OCI-LY7 (cell line): ENCODE data around the gene ELK4. TPM values are rescaled to one million over a fixed set of nuclear protein-coding genes. Genes with fewer than 3 reads are reported as not detected.

ENCODE experiments used
- BruUV-seq: library from RNA; stranded (reverse); fragments of 400-500 nt; replicated peaks from 2 replicates; lab custom pipeline; 2021; lab: Mats Ljungman, UMichigan
- CTCF ChIA-PET: fragments of 300-600 bp; sonication (Branson Sonifier 250); formaldehyde crosslinking; loops from one replicate; lab custom pipeline; 2022; ENCODE audit warnings: antibody characterized with exemption; ENCODE audit not compliant: unreplicated experiment; lab: Charles Lee
- POLR2A ChIA-PET: fragments of 300-600 bp; sonication (Branson Sonifier 250); formaldehyde crosslinking; loops from one replicate; lab custom pipeline; 2022; ENCODE audit warnings: antibody characterized with exemption; lab: Charles Lee
- DNase-seq: peaks from one replicate; pipeline ENCODE4 v3.0.0-alpha.2; 2015; ENCODE audit warnings: low spot score
- H2AFZ ChIP-seq: fragments of 200-600 bp; sonication (generic), shearing (Covaris generic); 2 replicates; pipeline ENCODE4 v1.6.1; 2014; ENCODE audit warnings: mild to moderate bottlenecking, antibody characterized with exemption, low read length, moderate library complexity
- H3K27ac ChIP-seq: fragments of 200-600 bp; sonication (generic); 2 replicates; pipeline ENCODE4 v1.5.1; 2014; ENCODE audit warnings: mixed run types, low read depth, mild to moderate bottlenecking, moderate library complexity, low read length, inconsistent platforms; ENCODE audit not compliant: poor library complexity, severe bottlenecking
- H3K36me3 ChIP-seq: fragments of 200-600 bp; sonication (generic); 2 replicates; pipeline ENCODE4 v1.6.1; 2014; ENCODE audit warnings: mild to moderate bottlenecking, antibody characterized with exemption, low read length, moderate library complexity, mixed read lengths; ENCODE audit not compliant: insufficient read depth
- H3K4me1 ChIP-seq: fragments of 200-600 bp; sonication (generic); 2 replicates; pipeline ENCODE4 v1.5.1; 2014; ENCODE audit warnings: mild to moderate bottlenecking, low read length; ENCODE audit not compliant: insufficient read depth, poor library complexity, severe bottlenecking
- H3K4me2 ChIP-seq: fragments of 200-600 bp; sonication (generic); 2 replicates; pipeline ENCODE4 v1.6.1; 2014; ENCODE audit warnings: mild to moderate bottlenecking, low read length
- H3K4me3 ChIP-seq: fragments of 200-600 bp; sonication (generic); 2 replicates; pipeline ENCODE4 v1.5.1; 2014; ENCODE audit warnings: mild to moderate bottlenecking, low read depth, low read length; ENCODE audit not compliant: poor library complexity, severe bottlenecking
- H3K79me2 ChIP-seq: fragments of 200-600 bp; sonication (generic); 2 replicates; pipeline ENCODE4 v1.6.1; 2016; ENCODE audit warnings: low read depth, mild to moderate bottlenecking, low read length, moderate library complexity, mixed read lengths; ENCODE audit not compliant: insufficient read depth
- H3K9me2 ChIP-seq: fragments of 200-600 bp; sonication (generic); 2 replicates; pipeline ENCODE4 v1.6.1; 2016; ENCODE audit warnings: mild to moderate bottlenecking, low read length, mixed read lengths; ENCODE audit not compliant: insufficient read depth
- H3K9me3 ChIP-seq: fragments of 200-600 bp; sonication (generic); 2 replicates; pipeline ENCODE4 v1.6.1; 2014; ENCODE audit warnings: mild to moderate bottlenecking, mixed run types, low read length, mixed read lengths
- H4K20me1 ChIP-seq: fragments of 200-600 bp; sonication (generic); 2 replicates; pipeline ENCODE4 v1.6.1; 2014; ENCODE audit warnings: mild to moderate bottlenecking, antibody characterized with exemption, low read length, moderate library complexity, mixed read lengths; ENCODE audit not compliant: insufficient read depth
- EZH2phosphoT487 ChIP-seq: fragments of 200-600 bp; sonication (generic); IDR thresholded peaks from 2 replicates; pipeline ENCODE4 v1.6.1; 2018; ENCODE audit warnings: low read depth, borderline replicate concordance, mild to moderate bottlenecking, mixed run types, antibody characterized with exemption, low read length, moderate library complexity, mixed read lengths
- intact Hi-C: fragments of 100-400 bp; cut with micrococcal nuclease; formaldehyde crosslinking; loops from one replicate; pipeline ENCODE4 v1.10.0; 2022; ENCODE audit not compliant: unreplicated experiment
- total RNA-seq, 2 experiments: library from RNA; depleted of rRNA in 1 of 2; stranded (reverse); fragments of >200 nt in 1 of 2; shearing (Covaris generic) in 1 of 2; gene quantifications; 2 replicates each; pipeline ENCODE4 v1.2.3, GENCODE V29; 2014 to 2022
- TF ChIP-seq, protein P1 (sequence below): fragments of 200-600 bp; sonication (generic); conservative IDR thresholded peaks from 2 replicates; pipeline ENCODE4 v1.5.1; 2014; ENCODE audit warnings: mild to moderate bottlenecking, antibody characterized with exemption, low read length, moderate library complexity, mixed read lengths

The ELK4 gene
- total RNA-seq, 2 experiments from 2014 or later: 26.4 to 88.3 TPM

DNA sequence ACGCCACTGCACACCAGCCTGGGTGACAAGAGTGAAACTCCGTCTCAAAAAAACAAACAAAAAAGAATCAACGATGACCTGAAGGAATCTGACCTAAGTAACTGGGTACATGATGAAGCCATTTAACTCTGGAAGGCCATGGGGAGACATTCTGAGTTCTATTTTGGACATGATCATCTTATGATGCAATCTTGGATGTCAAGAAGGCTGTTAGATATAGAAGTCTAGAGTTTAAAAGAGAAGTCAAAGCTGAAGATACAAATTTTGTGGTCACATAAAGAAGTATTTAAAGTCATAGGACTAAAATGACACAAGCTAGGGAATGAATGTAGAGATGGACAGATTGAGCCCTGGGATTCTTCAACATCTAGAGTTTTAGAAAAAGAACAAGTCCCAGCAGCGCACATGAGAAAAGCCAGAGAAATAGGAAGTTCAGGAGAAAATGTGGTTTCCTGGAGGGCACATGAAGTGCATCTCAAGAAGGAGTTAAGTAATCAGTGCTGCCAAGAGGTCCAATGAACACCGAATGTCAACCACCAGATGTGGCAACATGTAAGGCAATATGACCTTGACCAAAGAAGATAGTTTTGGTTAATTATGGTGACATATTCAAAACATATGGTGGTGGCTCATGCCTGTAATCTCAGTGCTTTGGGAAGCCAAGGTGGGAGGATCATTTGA lies 26.8 kb downstream of the ELK4 start:
- Histone ChIP-seq H3K27ac (peak overlapping the region; percentile 0), H3K79me2 (peaks cover 29% of the 10 kb centered on the region), H3K9me3 (no peaks in the 10 kb centered on the region), H3K36me3 (peaks cover 85% of the 10 kb centered on the region), H4K20me1 (peaks cover 12% of the 10 kb centered on the region), H3K4me2 (peak overlapping the region; percentile 33; the same call in 1 of the 2 replicates), H3K4me3 (no peak overlapping the region), H2AFZ (no peak overlapping the region), H3K9me2 (no peaks in the 10 kb centered on the region), H3K4me1 (peaks cover 21% of the 10 kb centered on the region)
- CTCF ChIA-PET: no interaction called here
- BruUV-seq: no TSS peak
- DNase-seq: no peak
- no peak for TF ChIP-seq EZH2phosphoT487
- TF ChIP-seq, protein P1, sequence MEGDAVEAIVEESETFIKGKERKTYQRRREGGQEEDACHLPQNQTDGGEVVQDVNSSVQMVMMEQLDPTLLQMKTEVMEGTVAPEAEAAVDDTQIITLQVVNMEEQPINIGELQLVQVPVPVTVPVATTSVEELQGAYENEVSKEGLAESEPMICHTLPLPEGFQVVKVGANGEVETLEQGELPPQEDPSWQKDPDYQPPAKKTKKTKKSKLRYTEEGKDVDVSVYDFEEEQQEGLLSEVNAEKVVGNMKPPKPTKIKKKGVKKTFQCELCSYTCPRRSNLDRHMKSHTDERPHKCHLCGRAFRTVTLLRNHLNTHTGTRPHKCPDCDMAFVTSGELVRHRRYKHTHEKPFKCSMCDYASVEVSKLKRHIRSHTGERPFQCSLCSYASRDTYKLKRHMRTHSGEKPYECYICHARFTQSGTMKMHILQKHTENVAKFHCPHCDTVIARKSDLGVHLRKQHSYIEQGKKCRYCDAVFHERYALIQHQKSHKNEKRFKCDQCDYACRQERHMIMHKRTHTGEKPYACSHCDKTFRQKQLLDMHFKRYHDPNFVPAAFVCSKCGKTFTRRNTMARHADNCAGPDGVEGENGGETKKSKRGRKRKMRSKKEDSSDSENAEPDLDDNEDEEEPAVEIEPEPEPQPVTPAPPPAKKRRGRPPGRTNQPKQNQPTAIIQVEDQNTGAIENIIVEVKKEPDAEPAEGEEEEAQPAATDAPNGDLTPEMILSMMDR: no peak
- POLR2A ChIA-PET: no interaction called here
- intact Hi-C loops: no loop called here

DNA sequence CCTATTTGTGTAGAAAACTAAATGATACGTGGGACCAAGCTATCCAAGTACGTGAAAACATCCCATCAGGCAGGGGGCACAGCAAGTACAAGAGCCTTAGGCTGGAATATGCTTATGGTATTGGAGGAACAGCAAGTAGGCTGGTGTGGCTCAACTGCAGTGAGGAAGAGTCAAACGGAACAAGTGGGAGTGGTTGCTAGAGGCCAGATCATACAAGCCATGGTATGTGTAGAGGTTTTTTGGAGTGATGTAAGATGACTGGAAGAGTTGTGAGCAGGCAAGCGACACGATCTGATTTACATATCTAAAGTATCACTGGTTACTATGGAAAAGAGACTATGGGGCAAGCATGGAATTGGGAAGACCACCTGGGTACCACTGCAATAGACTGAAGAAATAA lies 27.8 kb downstream of the ELK4 start:
- ChIA-PET CTCF (no interaction called here), POLR2A (no interaction called here)

More for the DNA sequence above, 27.8 kb downstream of the ELK4 start:
- Histone ChIP-seq H3K9me3 (no peaks in the 10 kb centered on the region), H3K36me3 (peaks cover 85% of the 10 kb centered on the region), H3K9me2 (no peaks in the 10 kb centered on the region), H3K4me2 (no peak overlapping the region), H3K4me3 (no peak overlapping the region), H4K20me1 (peaks cover 3% of the 10 kb centered on the region; the same call in 1 of the 2 replicates), H2AFZ (no peak overlapping the region), H3K4me1 (peaks cover 21% of the 10 kb centered on the region), H3K27ac (no peak overlapping the region), H3K79me2 (peaks cover 20% of the 10 kb centered on the region; the same call in 1 of the 2 replicates)
- TF ChIP-seq EZH2phosphoT487: no peak
- TF ChIP-seq, protein P1: no peak
- intact Hi-C loops: no loop called here
- no TSS peak for BruUV-seq
- DNase-seq: no peak
